Stimulated activated CD8-positive, alpha-beta memory T cell treated with anti-CD3 and anti-CD28 coated beads, Interleukin-4, amount 100 ng/mL, for 4 hours (primary cell): ENCODE data around the gene KCND2.

ENCODE experiments used
- DNase-seq, 2 donors: peaks; one replicate each; pipeline ENCODE4 v3.0.0-alpha.2; 2020; ENCODE audit warnings: low read depth in 2 of 2, low spot score in 1 of 2

Gene KCND2

DNA sequence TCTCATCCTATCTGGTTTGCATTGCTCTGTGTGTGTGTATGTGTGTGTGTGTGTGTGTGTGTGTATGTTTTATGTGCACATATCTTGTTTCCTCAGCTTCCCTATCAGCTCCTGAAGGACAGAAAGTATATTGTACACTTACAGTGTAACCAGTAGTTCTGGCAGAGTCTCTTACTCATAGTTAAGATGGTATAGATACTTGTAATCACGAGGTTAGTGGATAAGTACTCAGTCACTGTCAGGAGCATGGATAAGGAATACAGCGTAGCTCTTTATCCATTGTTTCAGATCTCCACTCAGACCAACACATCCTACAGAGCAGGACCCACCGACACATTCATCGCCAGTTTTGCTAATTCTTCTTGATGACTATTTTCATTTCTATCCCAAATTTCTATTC is 309.9 kb downstream of the KCND2 start:
- DNase-seq = no peak

DNA sequence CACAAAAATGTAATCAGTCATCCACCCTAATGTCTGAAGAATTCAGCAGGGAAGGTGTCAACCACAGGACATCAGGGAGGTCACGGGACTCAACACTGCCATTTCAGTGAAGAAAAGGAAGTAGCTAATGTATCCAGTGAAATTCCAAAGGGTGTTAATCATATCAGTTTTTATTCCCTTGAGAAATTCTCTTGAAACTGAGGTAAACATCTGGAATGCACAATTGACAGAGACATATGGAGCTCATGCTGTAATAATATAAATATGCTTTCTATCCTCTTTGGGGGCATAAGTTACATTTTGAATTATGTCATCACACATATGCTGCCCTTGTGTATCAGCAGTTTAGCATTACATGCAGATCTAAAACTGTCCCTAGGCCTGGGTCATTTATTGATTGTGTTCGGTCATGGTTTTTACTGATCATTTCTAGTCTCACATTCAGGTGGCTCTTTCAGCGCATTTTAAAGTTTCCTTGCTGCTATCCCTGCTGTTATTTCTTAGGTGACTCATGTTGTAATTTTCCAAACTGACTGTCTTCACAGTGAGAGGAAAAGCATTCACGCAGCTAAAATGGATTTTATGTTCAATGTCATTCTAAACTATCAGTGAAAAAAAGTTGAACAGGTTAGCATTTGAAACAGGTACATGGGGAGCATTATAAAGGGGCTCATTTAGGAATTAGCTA is 311.1 kb downstream of the KCND2 start:
- no peak for DNase-seq

DNA sequence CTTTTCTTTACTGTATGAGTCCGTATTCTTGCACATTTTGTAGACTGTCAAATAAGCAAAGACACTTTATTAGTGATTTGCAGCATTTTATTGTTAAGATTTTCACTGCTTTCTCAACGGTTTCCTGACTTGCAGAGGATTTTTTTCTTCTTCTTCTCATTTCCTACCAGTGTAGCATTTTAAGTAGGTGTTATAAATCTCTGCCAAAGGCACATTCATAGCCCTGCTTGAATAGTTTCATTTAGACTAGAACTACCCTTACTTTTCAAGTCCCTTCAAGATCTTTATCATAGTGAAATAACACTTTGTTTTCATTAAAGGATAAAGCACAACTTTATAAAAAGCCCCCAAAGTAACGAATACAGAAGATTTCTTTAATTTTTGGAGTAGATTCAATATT is 313.6 kb downstream of the KCND2 start:
- no peak for DNase-seq

DNA sequence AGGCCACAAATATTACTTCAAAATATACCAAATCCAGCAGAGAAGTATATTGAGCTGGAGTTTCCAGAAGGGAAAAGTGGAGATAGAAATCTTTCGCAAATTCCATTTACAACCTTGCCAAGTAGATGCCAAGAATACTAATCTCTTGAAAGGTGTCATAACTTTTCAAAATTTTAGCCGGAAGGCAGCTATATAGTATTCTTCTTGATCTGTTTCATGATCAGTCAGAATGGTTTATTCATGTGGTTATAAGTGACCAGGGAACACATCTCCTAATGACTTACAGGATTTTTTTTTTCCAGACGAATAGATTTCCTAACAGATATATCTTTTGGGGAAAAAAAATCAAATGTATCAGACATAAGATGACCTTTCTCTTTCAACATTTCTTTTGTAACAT is 314.3 kb downstream of the KCND2 start:
- no peak for DNase-seq

DNA sequence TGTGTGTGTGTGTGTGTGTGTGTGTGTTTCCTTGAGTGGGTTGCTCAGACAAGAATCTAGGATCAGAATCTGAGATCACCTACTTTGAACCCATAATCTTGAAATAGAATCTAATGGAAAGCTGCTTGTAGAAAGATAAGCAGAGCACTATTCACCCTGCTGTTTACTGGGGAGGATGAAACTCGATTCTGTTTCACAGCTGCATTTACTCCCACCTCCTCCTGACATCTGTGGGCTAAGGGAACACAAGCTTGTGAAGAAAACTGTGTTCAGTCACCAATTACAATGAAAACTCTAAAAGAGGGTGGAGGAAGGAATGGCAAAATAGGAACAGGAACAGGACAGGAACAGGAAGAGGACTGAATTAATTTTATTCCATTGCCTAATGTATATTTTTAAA is 315.4 kb downstream of the KCND2 start:
- no peak for DNase-seq

DNA sequence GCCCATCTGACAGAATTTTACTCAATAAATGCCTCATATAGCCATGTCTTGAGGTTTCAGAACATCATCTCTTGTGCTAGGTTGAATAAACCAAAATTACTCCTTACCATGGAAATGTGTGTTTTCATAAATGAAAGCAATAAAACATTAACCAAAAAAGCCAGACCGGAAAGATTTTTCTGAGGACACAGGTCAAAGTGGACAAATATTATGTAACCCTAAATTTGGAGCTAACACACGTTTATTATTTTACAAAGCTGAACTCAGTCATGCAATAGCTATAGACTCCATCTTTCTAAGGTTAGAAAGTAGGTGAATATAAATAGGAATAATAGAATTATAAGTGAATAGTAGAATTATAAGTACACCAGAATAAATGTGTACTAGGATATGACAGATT is 315.9 kb downstream of the KCND2 start:
- DNase-seq = no peak

DNA sequence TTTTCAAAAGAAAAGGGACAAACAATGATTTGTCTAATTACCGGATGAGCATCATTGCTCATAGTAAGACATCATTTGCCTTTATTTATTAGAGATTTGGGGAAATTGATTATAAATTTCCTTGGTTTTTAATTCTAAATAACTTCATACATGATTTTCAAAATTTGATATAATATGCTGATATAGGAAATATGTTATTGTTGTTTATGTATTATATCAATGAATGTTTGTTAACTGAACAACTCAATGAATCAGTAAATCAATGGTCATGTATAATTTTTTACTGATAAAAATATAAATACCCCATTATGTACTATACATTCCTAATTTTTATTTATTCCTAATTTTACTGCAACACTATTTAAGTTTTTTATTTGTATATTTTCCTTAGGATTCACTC is 327.6 kb downstream of the KCND2 start:
- no peak for DNase-seq

DNA sequence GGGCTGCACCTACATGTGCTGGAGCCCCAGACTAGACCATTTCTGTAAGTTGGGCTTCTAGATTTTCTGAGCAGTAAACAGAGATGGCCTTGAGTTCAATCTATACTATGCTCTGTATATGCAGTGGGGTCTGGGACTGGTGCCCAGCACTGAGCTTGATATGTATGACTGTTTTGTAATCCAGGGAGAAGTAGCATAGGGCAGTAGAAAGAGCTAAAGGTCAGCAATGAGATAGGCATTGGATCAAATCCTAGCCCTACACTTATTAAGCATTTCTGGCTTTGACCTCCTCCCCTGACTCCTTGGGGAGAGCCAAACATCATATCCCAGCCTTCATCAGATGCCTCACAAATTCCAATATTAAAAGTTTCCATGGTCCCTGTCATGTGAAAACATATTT is 330.4 kb downstream of the KCND2 start:
- DNase-seq = no peak

DNA sequence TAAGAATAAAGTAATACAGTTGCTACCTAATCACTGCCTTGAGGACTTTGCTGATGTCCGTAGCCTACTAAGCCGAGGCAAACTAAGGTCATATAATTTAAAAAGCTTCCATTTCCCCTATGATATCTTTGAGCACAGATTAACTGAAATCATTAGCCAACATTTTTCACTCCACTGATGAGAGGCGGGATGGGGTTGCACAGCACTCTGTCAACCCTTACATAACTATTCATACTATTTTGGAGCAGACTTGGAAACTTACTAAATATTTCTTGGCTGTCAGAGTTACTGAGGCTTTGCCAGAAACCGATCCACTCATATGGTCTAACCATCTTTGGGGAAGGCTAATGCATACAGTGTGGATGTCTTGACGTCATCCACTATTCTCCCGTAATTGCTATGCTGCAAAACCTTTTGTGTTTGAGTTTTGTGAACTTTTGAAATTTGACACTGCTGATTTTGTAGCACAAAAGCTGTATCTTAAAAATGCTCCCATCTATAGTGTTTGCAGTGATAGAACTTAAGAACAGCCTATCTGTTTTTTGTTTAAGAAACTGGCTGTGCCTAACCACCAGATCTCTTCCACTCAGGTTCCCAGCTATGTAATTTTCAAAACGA is 336.3 kb downstream of the KCND2 start:
- no peak for DNase-seq

DNA sequence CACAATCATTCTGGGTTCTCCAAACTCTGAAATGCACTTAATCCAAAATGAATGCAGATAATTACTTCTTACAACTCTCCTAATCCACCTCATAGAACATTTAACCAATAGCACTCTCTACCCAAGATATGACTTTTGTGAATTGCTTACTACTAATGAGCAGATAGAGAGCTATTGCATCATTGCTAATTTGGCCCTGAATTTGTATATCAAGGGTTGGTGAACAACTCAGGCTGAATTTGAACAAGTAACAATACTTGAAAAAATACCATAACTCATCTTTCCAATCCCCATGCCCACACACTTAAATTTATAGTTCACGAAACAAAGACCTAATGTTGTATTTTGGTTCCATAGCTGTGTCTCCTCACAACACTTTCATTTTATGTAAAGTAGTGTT is 339.0 kb downstream of the KCND2 start:
- no peak for DNase-seq

DNA sequence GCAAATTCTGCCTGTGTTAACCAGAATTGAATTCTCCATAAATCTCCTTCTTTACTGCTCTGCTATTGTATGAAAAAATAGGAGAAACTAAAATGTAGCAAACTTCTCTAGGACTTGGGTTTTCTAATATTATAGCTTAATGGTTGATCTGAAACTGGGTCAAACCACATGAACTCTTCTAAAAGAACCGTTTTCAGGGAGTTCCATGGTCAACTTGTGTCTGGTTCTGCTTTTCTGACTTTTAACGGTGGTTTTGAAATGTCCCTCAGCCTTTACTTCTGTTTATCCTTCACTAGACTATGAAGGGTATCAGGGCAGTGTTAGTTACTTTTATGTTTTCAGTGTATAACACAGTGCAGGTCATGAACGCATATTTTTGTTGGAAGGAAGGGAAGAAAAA is 342.7 kb downstream of the KCND2 start:
- no peak for DNase-seq

DNA sequence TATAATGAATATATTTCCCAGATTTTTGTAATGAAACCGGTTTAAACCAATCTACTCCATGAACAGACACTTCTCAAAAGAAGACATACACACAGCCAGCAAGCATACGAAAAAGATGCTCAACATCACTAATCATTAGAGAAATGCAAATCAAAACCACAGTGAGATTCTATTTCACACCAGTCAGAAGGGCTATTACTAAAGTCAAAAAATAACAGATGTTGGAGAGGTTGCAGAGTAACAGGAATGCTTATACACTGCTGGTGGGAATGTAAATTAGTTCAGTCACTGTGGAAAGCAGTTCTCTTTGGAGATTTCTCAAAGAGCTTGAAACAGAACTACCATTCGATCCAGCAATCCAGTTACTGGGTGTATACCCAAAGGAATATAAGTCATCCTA is 344.3 kb downstream of the KCND2 start:
- DNase-seq = no peak

DNA sequence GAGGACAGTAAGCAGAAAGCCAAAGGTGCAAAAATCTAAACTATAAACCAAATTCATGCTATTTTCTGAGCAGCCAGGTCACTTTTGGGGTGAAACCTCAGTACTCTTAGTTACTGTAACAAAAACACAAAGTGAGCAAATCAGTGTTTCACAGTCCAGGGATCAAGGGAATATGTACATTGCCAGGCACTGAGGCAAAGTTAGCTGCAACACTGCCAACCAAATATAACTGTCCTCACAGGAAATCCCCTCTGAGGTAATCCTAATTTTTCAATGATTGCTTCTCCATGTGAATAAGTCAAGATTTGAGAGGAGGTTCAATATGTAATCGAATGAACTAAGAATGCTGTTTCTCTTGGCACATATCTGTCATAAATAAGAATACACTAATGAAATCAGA is 355.3 kb downstream of the KCND2 start:
- no peak for DNase-seq

DNA sequence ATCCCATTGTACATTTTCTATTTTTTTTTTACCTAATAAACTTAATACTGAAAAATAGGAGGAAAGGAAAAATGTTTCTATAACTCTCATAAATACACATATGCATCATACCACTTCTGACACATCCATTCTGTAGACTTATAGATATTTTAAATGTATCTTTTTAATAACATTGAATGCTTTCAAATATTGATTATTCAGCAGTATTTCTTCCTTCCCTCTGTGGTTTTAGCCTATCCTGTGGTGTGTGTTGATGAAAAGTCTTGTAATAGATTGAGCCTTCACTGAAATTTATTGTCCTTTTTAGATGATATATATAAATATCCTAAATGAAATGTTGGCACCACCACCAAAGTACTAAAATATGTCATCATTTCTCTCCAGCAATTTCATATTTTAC is 366.9 kb downstream of the KCND2 start:
- DNase-seq = no peak

DNA sequence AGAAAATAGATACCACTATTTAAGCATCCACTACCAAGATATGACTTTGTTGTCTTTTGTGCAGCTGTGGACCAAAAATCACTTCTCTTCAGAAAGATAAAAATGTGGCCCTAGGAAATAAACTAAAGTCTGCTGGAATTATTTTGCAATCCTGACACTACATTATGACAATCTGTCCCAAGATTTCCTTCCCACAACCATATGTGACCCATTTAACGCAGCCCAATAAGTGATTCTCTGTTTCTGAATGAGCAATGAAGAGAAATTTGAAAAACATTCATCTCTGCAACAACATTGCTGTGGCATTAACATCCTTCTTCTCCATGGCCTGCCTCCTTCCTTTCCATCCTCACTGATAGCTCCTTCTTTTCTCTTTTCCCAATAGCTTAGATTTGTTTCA is 373.0 kb downstream of the KCND2 start:
- no peak for DNase-seq

DNA sequence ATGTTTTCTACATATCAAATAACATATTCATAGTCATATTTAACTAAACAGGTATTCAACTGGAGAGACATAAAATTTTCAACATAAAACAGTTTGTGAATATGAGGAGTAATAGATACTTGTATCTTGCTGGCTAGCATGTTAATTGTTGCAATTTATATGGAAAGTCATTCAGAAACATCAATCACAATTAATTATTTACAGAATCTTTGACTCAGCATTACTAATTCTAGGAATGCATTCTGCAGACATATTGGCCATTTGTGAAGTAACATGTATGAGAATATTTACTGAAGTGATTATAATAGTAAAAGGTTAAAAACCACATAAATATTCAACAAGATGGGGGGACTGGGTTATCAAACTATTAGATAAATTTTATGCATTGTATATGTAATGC is 381.3 kb downstream of the KCND2 start:
- no peak for DNase-seq

DNA sequence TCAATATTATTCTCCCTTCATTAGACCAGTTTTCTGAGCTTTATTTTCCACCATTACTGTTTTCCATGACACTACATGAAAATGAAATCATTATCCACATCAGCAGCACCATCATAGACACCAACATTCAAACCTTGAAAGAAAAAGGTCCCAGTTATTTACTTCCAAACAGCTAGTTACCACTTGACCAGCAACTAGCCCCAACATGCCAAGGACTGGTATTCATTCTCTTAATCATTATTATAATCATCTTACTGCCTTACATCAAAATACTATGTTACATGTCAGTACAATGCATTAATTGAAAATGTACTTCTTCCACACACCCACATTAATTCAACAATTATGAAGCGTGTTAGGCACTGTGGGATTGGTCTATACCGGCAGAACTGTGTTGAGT is 385.5 kb downstream of the KCND2 start:
- no peak for DNase-seq

DNA sequence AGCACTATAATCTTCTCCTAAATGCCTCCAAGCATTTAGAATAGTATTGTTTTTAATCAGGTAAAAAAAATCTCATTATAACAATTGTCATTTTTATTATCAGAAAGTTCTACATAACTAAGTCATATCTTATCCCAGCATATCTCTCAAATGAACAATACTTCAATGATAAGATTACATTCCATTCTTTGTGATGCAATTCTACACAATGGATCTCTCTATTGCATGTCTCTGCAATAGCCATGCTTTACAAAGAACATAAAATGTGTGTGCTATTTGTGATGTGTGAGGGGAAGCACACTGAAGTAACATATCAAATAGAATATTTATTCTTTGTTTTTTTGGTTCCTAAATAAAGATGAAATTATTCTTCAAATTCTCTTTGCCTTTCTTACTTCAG is 389.3 kb downstream of the KCND2 start:
- DNase-seq = no peak

DNA sequence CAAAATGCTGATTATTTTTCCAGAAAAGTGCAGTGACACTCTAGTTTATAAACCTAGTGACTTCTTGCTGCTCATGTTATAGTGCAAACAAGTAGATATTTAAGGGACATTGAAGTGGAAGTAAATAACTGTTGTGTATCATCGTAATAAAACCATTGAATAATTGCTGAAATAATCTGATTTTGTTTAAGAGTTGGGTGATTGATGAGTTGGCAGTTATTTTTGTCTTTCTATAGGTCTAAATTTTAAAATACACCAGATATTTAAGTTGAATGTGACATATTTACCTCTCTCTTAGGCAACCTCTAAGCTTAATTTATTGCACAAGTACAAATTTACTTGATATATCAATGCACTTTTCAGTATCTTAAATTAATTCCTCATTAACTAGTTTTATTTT is 392.1 kb downstream of the KCND2 start:
- DNase-seq = no peak

DNA sequence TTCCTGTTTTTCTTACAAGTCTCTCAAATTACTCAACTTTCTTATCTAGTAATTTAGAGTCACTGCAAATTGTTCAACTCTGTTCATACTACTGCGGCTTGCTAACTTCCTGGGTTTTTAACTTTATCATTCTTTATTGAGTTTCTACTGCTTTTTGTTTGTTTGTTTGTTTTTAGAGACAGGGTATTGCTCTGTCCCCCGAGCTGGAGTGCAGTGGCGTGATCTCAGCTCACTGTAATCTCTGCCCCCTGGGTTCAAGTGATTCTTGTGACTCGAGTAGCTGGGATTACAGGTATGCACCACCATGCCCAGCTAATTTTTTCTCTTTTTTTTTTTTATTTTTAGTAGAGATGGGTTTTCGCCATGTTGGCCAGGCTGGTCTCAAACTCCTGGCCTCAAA is 402.1 kb downstream of the KCND2 start:
- no peak for DNase-seq

DNA sequence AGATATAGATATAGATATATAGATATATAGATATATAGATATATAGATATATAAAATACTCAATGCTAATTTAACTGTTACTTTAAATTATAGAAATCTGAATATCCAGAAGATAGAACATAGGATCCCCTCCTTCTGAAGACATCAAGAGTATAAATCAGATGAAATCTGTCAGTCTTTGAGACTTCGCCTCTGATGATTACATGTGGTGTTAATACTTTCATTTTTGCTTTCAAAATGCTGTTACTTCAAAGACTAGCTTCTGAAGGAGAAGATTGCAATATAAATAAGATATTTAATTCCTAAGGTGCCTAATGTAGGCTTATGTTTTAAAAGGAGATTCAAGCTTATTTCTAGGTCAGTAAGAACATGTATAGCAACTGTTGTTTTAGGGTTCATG is 404.6 kb downstream of the KCND2 start:
- DNase-seq = no peak

DNA sequence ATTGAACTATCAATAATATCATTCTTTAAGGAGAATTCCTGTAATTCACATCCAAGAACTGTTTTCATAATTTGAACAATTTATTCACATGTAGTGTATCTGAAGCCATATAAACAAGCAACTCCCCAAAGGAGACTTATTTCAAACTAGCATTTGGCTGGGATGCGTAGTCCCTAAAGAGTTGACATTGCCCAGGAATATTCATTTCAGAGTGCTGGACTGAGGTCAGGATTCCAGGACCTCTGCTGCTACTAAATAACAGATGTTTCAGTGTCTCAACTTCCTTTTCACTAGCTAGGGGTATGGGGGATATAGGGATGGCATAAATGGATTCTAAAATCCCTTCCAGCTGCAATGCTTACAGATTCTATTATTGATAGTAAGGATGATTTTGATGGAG is 408.0 kb downstream of the KCND2 start:
- DNase-seq = no peak

DNA sequence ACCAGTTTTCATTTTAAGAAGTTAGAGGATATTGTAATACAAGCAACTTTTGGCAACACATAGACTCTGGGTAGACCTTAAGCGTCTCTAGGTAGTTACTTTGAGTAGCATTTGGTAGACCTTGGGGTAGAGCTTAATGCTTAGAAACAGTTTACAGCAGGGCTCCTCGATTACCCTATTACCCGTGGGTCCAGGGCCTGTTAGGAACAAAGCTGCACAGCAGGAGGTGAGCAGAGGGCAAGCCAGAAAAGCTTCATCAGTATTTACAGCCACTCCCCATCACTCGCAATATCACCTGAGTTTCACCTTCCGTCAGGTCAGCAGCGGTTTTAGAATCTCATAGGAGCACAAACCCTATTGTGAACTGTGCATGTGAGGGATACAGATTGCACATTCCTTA is 411.5 kb downstream of the KCND2 start:
- no peak for DNase-seq
